ENCODE data around the gene SUGCT. TPM values are rescaled to one million over a fixed set of nuclear protein-coding genes. Genes with fewer than 3 reads are reported as not detected.

Gene SUGCT
- total RNA-seq, 1 experiment from 2014 or later = 5.4 TPM

DNA sequence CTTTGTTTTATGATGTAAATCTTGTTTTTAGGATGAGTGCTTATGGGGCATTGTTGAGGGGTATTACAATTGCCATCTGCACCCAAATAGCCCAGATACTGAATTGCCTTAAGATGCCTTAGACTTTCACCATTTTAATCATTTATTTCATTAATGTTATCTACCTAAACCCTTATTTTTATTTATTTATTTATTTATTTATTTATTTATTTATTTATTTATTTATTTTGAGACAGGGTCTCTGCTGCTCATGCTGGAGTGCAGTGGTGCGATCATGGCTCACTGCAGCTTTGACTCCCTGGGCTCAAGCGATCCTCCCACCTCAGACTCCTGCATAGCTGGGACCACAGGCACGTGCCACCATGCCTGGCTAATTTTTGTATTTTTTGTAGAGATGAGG, 560.2 kb downstream of the SUGCT start:
- DNase-seq = no peak
- no CpG with 5 or more reads among the region's 3 CpGs for WGBS (ENCODE audit: extremely low coverage, insufficient read length, low lambda C conversion rate)
- Histone ChIP-seq H3K18ac (ENCODE audit: insufficient read length, low read depth, low read length) (no peak overlapping the region), H4K5ac (ENCODE audit: insufficient read length, low read depth, low read length) (no peak overlapping the region), H2AFZ (ENCODE audit: low read length) (no peak overlapping the region), H2AK5ac (ENCODE audit: insufficient read length, low read length) (no peak overlapping the region), H4K8ac (replicated peaks; ENCODE audit: insufficient read length, low read depth, low read length) (no peak overlapping the region), H2BK120ac (ENCODE audit: low read depth, low read length, poor library complexity, severe bottlenecking) (no peak overlapping the region), H3K79me2 (ENCODE audit: insufficient read depth, low read length) (no peaks in the 10 kb centered on the region), H3K4ac (ENCODE audit: low read depth, low read length) (no peak overlapping the region), H3K27me3 (ENCODE audit: insufficient read depth, low read length) (no peaks in the 10 kb centered on the region), H2BK20ac (ENCODE audit: low read depth, low read length, poor library complexity, severe bottlenecking) (no peak overlapping the region), H2BK15ac (ENCODE audit: low read depth, low read length) (no peak overlapping the region), H3K4me2 (ENCODE audit: insufficient read depth, insufficient read length, low read length) (no peak overlapping the region), H3K23me2 (ENCODE audit: insufficient read length, low read depth, low read length, poor library complexity, severe bottlenecking) (no peaks in the 10 kb centered on the region), H3K23ac (ENCODE audit: insufficient read length, low read depth, low read length) (no peak overlapping the region), H3K14ac (ENCODE audit: insufficient read depth, low read length) (no peak overlapping the region), H3K27ac (ENCODE audit: insufficient read length, low read depth, low read length) (no peak overlapping the region), H4K20me1 (ENCODE audit: control insufficient read depth, insufficient read depth, insufficient read length) (no peaks in the 10 kb centered on the region), H2BK5ac (ENCODE audit: insufficient read length, low read length) (no peak overlapping the region), H3K9ac (ENCODE audit: extremely low read depth, insufficient read length, low read length) (no peak overlapping the region), H4K91ac (ENCODE audit: insufficient read length, low read depth, low read length) (no peak overlapping the region), H3K56ac (ENCODE audit: insufficient read length, low read depth, low read length) (no peak overlapping the region), H3K9me3 (ENCODE audit: control insufficient read depth, low read depth, low read length) (no peaks in the 10 kb centered on the region), H3T11ph (ENCODE audit: low read length) (no peak overlapping the region), H3K79me1 (ENCODE audit: insufficient read depth, low read depth, low read length, poor library complexity, severe bottlenecking) (no peaks in the 10 kb centered on the region), H3K4me1 (ENCODE audit: insufficient read depth, low read length) (no peaks in the 10 kb centered on the region), H2BK12ac (ENCODE audit: insufficient read length, low read depth, low read length) (no peak overlapping the region)
- Mint-ChIP-seq H3K4me3 (no peak overlapping the region), H3K36me3 (ENCODE audit: insufficient read depth in 1 of 3, low read depth in 3 of 3) (no peaks in the 10 kb centered on the region), H3K27me3 (ENCODE audit: low read depth) (no peaks in the 10 kb centered on the region), H3K27ac (no peak overlapping the region), H3K9me3 (no peaks in the 10 kb centered on the region), H3K4me1 (peaks cover 8 to 9% of the 10 kb centered on the region in 2 experiments; a peak in 3 of 4 replicates)
- TF ChIP-seq, protein P1, sequence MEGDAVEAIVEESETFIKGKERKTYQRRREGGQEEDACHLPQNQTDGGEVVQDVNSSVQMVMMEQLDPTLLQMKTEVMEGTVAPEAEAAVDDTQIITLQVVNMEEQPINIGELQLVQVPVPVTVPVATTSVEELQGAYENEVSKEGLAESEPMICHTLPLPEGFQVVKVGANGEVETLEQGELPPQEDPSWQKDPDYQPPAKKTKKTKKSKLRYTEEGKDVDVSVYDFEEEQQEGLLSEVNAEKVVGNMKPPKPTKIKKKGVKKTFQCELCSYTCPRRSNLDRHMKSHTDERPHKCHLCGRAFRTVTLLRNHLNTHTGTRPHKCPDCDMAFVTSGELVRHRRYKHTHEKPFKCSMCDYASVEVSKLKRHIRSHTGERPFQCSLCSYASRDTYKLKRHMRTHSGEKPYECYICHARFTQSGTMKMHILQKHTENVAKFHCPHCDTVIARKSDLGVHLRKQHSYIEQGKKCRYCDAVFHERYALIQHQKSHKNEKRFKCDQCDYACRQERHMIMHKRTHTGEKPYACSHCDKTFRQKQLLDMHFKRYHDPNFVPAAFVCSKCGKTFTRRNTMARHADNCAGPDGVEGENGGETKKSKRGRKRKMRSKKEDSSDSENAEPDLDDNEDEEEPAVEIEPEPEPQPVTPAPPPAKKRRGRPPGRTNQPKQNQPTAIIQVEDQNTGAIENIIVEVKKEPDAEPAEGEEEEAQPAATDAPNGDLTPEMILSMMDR (conservative IDR thresholded peaks at IDR 0.05) = no peak
